Smooth muscle cell (in vitro differentiated cells): Measurements from ENCODE around the gene KLC1. TPM values are rescaled to one million over a fixed set of nuclear protein-coding genes. Genes with fewer than 3 reads are reported as not detected.

Experiments
- DNase-seq: peaks from one replicate; lab custom pipeline; 2025; ENCODE audit not compliant: unreplicated experiment; lab: John Stamatoyannopoulos, UW
- H2AFZ ChIP-seq: fragments of 200-600 bp; sonication (generic); 2 replicates; pipeline ENCODE4 v1.6.0; 2016; ENCODE audit warnings: antibody characterized with exemption, low read depth, mild to moderate bottlenecking
- H3F3A ChIP-seq: fragments of 200-600 bp; sonication (generic); 2 replicates; pipeline ENCODE4 v1.6.0; 2017; ENCODE audit warnings: antibody characterized with exemption, low read depth
- H3K27ac ChIP-seq: fragments of 200-600 bp; sonication (generic); 2 replicates; pipeline ENCODE4 v1.5.1; 2016; ENCODE audit warnings: low read depth, mild to moderate bottlenecking
- H3K27me3 ChIP-seq: fragments of 200-600 bp; sonication (generic); 2 replicates; pipeline ENCODE4 v1.6.1; 2016; ENCODE audit warnings: low read depth, mild to moderate bottlenecking
- H3K36me3 ChIP-seq: fragments of 200-600 bp; sonication (generic); 2 replicates; pipeline ENCODE4 v1.5.1; 2016; ENCODE audit warnings: low read depth
- H3K4me1 ChIP-seq: fragments of 200-600 bp; sonication (generic); 2 replicates; pipeline ENCODE4 v1.5.1; 2016; ENCODE audit warnings: low read depth
- H3K4me2 ChIP-seq: fragments of 200-600 bp; sonication (generic); 2 replicates; pipeline ENCODE4 v1.6.0; 2016; ENCODE audit warnings: mild to moderate bottlenecking
- H3K4me3 ChIP-seq: fragments of 200-600 bp; sonication (generic); 2 replicates; pipeline ENCODE4 v1.5.1; 2016; ENCODE audit warnings: mild to moderate bottlenecking
- H3K79me2 ChIP-seq: fragments of 200-600 bp; sonication (generic); 2 replicates; pipeline ENCODE4 v1.6.0; 2016; ENCODE audit warnings: low read depth, mild to moderate bottlenecking
- H3K9ac ChIP-seq: fragments of 200-600 bp; sonication (generic); 2 replicates; pipeline ENCODE4 v1.6.0; 2016; ENCODE audit warnings: low read depth
- H3K9me3 ChIP-seq: fragments of 200-600 bp; sonication (generic); replicated peaks from 2 replicates; pipeline ENCODE4 v1.5.1; 2016; ENCODE audit warnings: low read depth
- H4K20me1 ChIP-seq: fragments of 200-600 bp; sonication (generic); 2 replicates; pipeline ENCODE4 v1.6.0; 2016; ENCODE audit warnings: low read depth
- CTCF ChIP-seq: fragments of 200-600 bp; sonication (generic); IDR thresholded peaks from 2 replicates; pipeline ENCODE4 v1.5.1; 2017; ENCODE audit warnings: borderline replicate concordance, mild to moderate bottlenecking, antibody characterized with exemption; ENCODE audit not compliant: insufficient read depth, poor library complexity, severe bottlenecking
- WGBS: methylation state at CpG from one replicate; pipeline ENCODE4 v1.1.7; 2016; ENCODE audit warnings: low lambda C conversion rate; 5-methylcytosine and 5-hydroxymethylcytosine counted together
- polyA plus RNA-seq: library from polyadenylated mRNA; unstranded; fragments of >200 nt; fragmentation: Nextera tagmentation; extraction: Ambion mirVana; gene quantifications from 2 replicates; pipeline ENCODE4 v1.2.1, GENCODE V29; 2016
- total RNA-seq: library from RNA; depleted of rRNA; stranded (reverse); fragments of >200 nt; gene quantifications from 2 replicates; pipeline ENCODE4 v1.2.3, GENCODE V29; 2014

KLC1 gene
- total and polyA plus RNA-seq, 2 experiments from 2014 or later: 167 to 224 TPM

GRCh38 chr14:103668117-103668516 is 39.1 kb downstream of the KLC1 start:
- no peak overlapping the region for H2AFZ ChIP-seq
- H3K4me2 ChIP-seq: no peak overlapping the region
- H3K4me3 ChIP-seq: no peak overlapping the region
- DNase-seq: no peak
- WGBS: 96% methylated on average over 2 of the region's 3 CpGs
- H3K27ac ChIP-seq: no peak overlapping the region
- peaks cover 93% of the 10 kb centered on the region for H4K20me1 ChIP-seq
- H3K27me3 ChIP-seq: no peaks in the 10 kb centered on the region
- H3K36me3 ChIP-seq: peaks cover 29% of the 10 kb centered on the region
- TF ChIP-seq CTCF: no peak
- no peaks in the 10 kb centered on the region for H3K9me3 ChIP-seq
- H3K9ac ChIP-seq: no peak overlapping the region
- peaks cover 43% of the 10 kb centered on the region for H3K79me2 ChIP-seq
- no peaks in the 10 kb centered on the region for H3F3A ChIP-seq
- no peaks in the 10 kb centered on the region for H3K4me1 ChIP-seq

- Histone ChIP-seq H3K4me2 (no peak overlapping the region), H3K9ac (no peak overlapping the region), H3K79me2 (peaks cover 40% of the 10 kb centered on the region), H3K4me1 (no peaks in the 10 kb centered on the region), H3K27ac (no peak overlapping the region), H3K9me3 (no peaks in the 10 kb centered on the region), H3K36me3 (peaks cover 34% of the 10 kb centered on the region), H3K27me3 (no peaks in the 10 kb centered on the region), H4K20me1 (peaks cover 81% of the 10 kb centered on the region), H3F3A (no peaks in the 10 kb centered on the region), H3K4me3 (no peak overlapping the region), H2AFZ (no peak overlapping the region)
- TF ChIP-seq CTCF: no peak
- 98% methylated on average over 2 of the region's 2 CpGs for whole genome bisulfite sequencing
- no peak for DNase-seq
Observed at GRCh38 chr14:103669370-103669769, 40.4 kb downstream of the KLC1 start.

GRCh38 chr14:103671911-103672310 is 42.9 kb downstream of the KLC1 start:
- WGBS: 99% methylated on average over 4 of the region's 4 CpGs
- Histone ChIP-seq H3K27me3 (no peaks in the 10 kb centered on the region), H3K27ac (no peak overlapping the region), H2AFZ (no peak overlapping the region), H4K20me1 (peaks cover 69% of the 10 kb centered on the region), H3K4me2 (no peak overlapping the region), H3K4me1 (no peaks in the 10 kb centered on the region), H3K9ac (no peak overlapping the region), H3K9me3 (no peaks in the 10 kb centered on the region), H3K36me3 (peaks cover 44% of the 10 kb centered on the region), H3F3A (no peaks in the 10 kb centered on the region), H3K4me3 (no peak overlapping the region), H3K79me2 (peaks cover 25% of the 10 kb centered on the region)
- no peak for DNase-seq
- TF ChIP-seq CTCF: no peak

GRCh38 chr14:103675957-103676356 is 46.9 kb downstream of the KLC1 start:
- Histone ChIP-seq H3K36me3 (peaks cover 34% of the 10 kb centered on the region), H3K9me3 (no peaks in the 10 kb centered on the region), H3F3A (peaks cover 3% of the 10 kb centered on the region), H3K27ac (no peak overlapping the region), H3K4me1 (no peaks in the 10 kb centered on the region), H3K27me3 (no peaks in the 10 kb centered on the region), H4K20me1 (peaks cover 62% of the 10 kb centered on the region), H3K9ac (no peak overlapping the region), H3K4me3 (no peak overlapping the region), H2AFZ (no peak overlapping the region), H3K4me2 (no peak overlapping the region), H3K79me2 (peaks cover 6% of the 10 kb centered on the region)
- 97% methylated on average over 8 of the region's 8 CpGs for WGBS
- no peak for DNase-seq
- no peak for TF ChIP-seq CTCF
